Suprapubic skin (tissue), 4 donors: ENCODE results near the gene AUTS2. TPM values are rescaled to one million over a fixed set of nuclear protein-coding genes. Genes with fewer than 3 reads are reported as not detected.

Source experiments
- DNase-seq, 2 donors: peaks; one replicate each; pipeline ENCODE4 v3.0.0-alpha.2; 2019; ENCODE audit warnings: low spot score in 2 of 2
- H3K27ac ChIP-seq: fragments of 200-600 bp; sonication (generic); one replicate; pipeline ENCODE4 v1.5.1; 2019
- H3K27me3 ChIP-seq: fragments of 200-600 bp; sonication (generic); one replicate; pipeline ENCODE4 v1.5.1; 2019
- H3K36me3 ChIP-seq: fragments of 200-600 bp; sonication (generic); one replicate; pipeline ENCODE4 v1.5.1; 2019
- H3K4me1 ChIP-seq: fragments of 200-600 bp; sonication (generic); one replicate; pipeline ENCODE4 v1.5.1; 2019
- H3K4me3 ChIP-seq: fragments of 200-600 bp; sonication (generic); one replicate; pipeline ENCODE4 v1.5.1; 2019; ENCODE audit warnings: mild to moderate bottlenecking
- H3K9me3 ChIP-seq: fragments of 200-600 bp; sonication (generic); one replicate; pipeline ENCODE4 v1.5.1; 2019
- EP300 ChIP-seq: sonication (generic); formaldehyde crosslinking; IDR thresholded peaks from one replicate; pipeline ENCODE4 v1.6.1; 2017; ENCODE audit warnings: antibody characterized with exemption
- POLR2A ChIP-seq, 2 donors: fragments of 450-650 bp; IDR thresholded peaks; one replicate each; pipeline ENCODE4 v1.6.1; 2017; ENCODE audit warnings: antibody characterized with exemption in 2 of 2, mild to moderate bottlenecking in 2 of 2, moderate library complexity in 2 of 2
- POLR2AphosphoS5 ChIP-seq, 3 donors: sonication (generic); formaldehyde crosslinking; IDR thresholded peaks; one replicate each; pipeline ENCODE4 v1.6.1; 2017; ENCODE audit warnings: antibody characterized with exemption in 3 of 3
- WGBS: methylation state at CpG from one replicate; pipeline ENCODE4 v1.1.5; 2018; 5-methylcytosine and 5-hydroxymethylcytosine counted together
- total RNA-seq, 4 donors: library from RNA; depleted of rRNA; stranded (reverse); fragments of >200 nt; gene quantifications; one replicate each; pipeline ENCODE4 v1.1.0, GENCODE V29; 2016
- TF ChIP-seq, protein P1 (sequence below), 2 donors: fragments of 200-600 bp in 1 of 2; fragments of 450-650 bp in 1 of 2; sonication (generic) in 1 of 2; IDR thresholded peaks; one replicate each; pipeline ENCODE4 v1.5.1; 2016 to 2019; ENCODE audit warnings: antibody characterized with exemption in 2 of 2, mild to moderate bottlenecking in 1 of 2, moderate library complexity in 1 of 2

The AUTS2 gene
- total RNA-seq, 4 donors from 2014 or later = 31.0 to 102 (median 56.4) TPM

DNA sequence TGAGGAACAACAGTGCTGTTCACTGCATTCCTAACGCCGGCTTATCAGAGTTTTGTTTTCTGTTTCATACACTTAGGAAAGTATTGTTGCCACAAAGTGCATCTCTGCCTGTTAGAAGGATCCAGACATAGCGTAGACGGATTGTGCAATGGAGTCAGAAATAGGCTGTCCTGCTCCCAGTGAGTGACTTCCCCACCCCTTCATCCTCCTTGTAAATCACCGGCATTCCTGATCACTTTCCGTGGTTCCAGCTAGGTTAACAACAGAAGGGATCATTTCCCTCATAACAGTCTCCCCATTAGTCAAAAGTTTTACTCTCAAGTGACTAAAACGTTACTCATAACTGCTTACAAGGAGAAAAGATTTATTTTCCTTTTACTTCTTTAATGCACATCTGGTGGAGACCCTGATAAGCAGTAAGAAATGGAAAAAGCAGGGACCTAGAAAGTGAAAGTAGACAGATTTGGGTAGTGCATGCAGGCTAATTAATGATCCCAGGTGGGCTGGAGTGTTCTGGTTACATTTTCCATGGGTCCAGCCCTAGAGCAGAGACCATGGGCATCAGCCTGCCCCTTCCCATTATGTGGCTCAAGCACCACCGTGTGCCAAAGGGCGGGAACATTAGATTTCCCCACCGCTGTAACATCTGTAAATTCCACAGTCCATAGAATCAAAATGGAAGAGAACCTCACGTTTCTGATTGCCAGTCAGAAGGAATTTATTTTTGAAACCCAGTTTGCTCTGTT, 1138.6 kb downstream of the AUTS2 start:
- WGBS = 30% methylated on average over 11 of the region's 11 CpGs
- no peaks in the 10 kb centered on the region for H3K9me3 ChIP-seq
- H3K27ac ChIP-seq = peak overlapping the region; percentile 32
- no peaks in the 10 kb centered on the region for H3K27me3 ChIP-seq
- H3K4me3 ChIP-seq = peak overlapping the region; percentile 18
- no peaks in the 10 kb centered on the region for H3K36me3 ChIP-seq
- no peak for DNase-seq
- H3K4me1 ChIP-seq = peaks cover 30% of the 10 kb centered on the region
- TF ChIP-seq EP300 (no peak), POLR2A (IDR thresholded peaks at IDR 0.05) (no peak), POLR2AphosphoS5 (IDR thresholded peaks at IDR 0.05) (no peak)
- TF ChIP-seq, protein P1, sequence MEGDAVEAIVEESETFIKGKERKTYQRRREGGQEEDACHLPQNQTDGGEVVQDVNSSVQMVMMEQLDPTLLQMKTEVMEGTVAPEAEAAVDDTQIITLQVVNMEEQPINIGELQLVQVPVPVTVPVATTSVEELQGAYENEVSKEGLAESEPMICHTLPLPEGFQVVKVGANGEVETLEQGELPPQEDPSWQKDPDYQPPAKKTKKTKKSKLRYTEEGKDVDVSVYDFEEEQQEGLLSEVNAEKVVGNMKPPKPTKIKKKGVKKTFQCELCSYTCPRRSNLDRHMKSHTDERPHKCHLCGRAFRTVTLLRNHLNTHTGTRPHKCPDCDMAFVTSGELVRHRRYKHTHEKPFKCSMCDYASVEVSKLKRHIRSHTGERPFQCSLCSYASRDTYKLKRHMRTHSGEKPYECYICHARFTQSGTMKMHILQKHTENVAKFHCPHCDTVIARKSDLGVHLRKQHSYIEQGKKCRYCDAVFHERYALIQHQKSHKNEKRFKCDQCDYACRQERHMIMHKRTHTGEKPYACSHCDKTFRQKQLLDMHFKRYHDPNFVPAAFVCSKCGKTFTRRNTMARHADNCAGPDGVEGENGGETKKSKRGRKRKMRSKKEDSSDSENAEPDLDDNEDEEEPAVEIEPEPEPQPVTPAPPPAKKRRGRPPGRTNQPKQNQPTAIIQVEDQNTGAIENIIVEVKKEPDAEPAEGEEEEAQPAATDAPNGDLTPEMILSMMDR (IDR thresholded peaks at IDR 0.05) = no peak

DNA sequence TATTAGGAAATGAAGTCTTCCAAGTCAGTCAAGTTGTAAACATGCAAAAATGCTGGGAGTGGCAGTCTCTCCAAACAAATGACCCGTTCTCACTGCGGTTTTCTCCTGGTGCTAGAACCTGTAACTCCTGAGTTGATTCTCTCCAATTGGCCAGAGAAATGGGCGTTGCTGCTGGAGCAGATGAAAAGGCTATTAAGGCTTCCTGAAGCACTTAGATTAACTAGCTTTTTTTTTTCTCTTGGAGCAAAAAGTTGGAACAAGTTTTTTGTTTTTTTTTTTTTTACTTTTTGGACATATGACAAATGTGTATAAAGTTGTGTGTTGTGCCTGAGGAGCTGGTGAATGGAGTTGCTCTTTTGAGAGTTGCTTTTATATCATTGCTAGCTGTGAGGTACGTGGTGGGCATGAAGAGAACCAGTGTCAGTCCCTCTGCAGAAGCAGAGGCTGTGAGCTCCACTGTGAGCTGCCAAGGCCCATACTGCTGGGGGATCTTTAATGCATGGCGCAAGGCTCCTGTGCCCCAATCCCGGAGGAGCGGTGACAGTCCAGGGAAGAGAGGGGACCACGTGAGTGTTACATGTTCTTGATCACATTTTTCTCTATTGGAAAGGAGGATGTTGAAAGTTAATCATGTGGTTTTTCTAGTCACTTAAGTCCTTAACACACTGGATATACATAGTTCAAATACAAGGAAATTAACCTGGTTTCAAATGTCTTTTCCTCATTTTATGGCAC, 1140.0 kb downstream of the AUTS2 start:
- TF ChIP-seq, protein P1 (IDR thresholded peaks at IDR 0.05) = no peak
- TF ChIP-seq EP300 (no peak), POLR2A (IDR thresholded peaks at IDR 0.05) (no peak), POLR2AphosphoS5 (IDR thresholded peaks at IDR 0.05) (no peak)
- Histone ChIP-seq H3K36me3 (no peaks in the 10 kb centered on the region), H3K27ac (peak overlapping the region; percentile 59), H3K4me1 (peaks cover 30% of the 10 kb centered on the region), H3K27me3 (no peaks in the 10 kb centered on the region), H3K9me3 (no peaks in the 10 kb centered on the region), H3K4me3 (no peak overlapping the region)
- 52% methylated on average over 8 of the region's 8 CpGs for WGBS
- DNase-seq = no peak

DNA sequence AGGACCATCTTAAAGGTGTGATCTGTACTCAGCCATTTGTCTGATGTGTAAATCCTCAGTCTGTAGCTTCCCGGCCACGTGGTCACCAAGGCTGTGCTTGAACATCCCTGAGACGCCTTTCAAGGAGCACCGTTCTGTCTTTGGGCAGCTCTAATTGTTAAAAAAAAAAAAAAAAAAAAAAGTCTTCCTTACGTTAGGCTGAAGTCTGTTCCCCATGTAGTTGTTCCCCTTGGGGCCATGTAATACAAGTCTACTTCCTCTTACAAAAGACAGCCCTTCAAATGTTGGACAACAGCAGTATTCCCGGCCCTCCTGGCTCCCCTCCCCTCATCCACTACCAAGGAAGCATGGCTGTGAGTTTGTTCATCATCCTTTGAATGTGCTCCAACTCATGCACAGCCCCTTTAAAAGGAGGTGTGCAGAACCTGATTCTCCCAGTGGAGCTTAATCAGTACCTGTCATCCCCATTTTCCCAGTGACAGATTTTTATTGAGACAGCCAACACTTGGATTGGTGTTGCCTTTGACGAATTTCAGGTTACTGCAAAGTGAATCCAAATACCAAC, 1141.5 kb downstream of the AUTS2 start:
- Histone ChIP-seq H3K9me3 (no peaks in the 10 kb centered on the region), H3K27me3 (no peaks in the 10 kb centered on the region), H3K27ac (no peak overlapping the region), H3K36me3 (no peaks in the 10 kb centered on the region), H3K4me3 (no peak overlapping the region), H3K4me1 (peaks cover 38% of the 10 kb centered on the region)
- DNase-seq = no peak
- no peak for TF ChIP-seq POLR2A (IDR thresholded peaks at IDR 0.05)
- TF ChIP-seq, protein P1 (IDR thresholded peaks at IDR 0.05) = no peak
- WGBS = 53% methylated on average over 7 of the region's 7 CpGs

DNA sequence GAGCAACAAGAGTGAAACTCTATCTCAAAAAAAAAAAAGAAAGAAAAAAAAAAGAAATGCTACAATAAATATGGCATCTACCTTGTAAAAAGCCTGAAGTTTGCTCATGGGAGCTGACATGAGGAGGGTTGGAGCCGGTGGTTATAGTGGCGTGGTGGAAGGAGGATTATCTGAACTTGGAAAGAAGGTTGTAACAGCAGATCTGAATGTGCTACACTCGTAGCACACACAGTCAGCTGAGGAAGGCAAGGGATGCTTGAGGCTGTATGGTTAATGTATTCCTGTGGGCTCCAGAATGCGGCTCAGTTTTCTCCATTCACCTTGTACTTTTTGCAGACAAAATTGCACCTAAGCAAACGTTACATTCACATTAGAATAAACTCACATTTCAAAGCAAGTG, 1143.4 kb downstream of the AUTS2 start:
- Histone ChIP-seq H3K27me3 (no peaks in the 10 kb centered on the region), H3K4me1 (peaks cover 33% of the 10 kb centered on the region), H3K27ac (no peak overlapping the region), H3K4me3 (no peak overlapping the region), H3K9me3 (no peaks in the 10 kb centered on the region), H3K36me3 (no peaks in the 10 kb centered on the region)
- 84% methylated on average over 5 of the region's 5 CpGs for WGBS
- no peak for DNase-seq
- TF ChIP-seq, protein P1 (IDR thresholded peaks at IDR 0.05) = no peak
- no peak for TF ChIP-seq POLR2AphosphoS5 (IDR thresholded peaks at IDR 0.05)
- TF ChIP-seq EP300 = no peak
- no peak for TF ChIP-seq POLR2A (IDR thresholded peaks at IDR 0.05)
